HG02678 (cell line): Measurements from ENCODE around the gene FRAS1.
"Not testable (repeated sequence)": the region's sequence is repeated elsewhere in the genome, so short reads cannot be mapped to it uniquely, and the experiment has no call there.

Experiments used
- ATAC-seq: cut with Tn5 transposase; IDR thresholded peaks from one replicate; pipeline ENCODE4 v1.9.1; 2021; ENCODE audit warnings: mild to moderate bottlenecking, moderate library complexity; ENCODE audit not compliant: unreplicated experiment

Gene FRAS1

GRCh38 chr4:78165758-78166157 lies 108.6 kb downstream of the FRAS1 start:
- ATAC-seq = no peak

GRCh38 chr4:78166622-78167021 lies 109.5 kb downstream of the FRAS1 start:
- no peak for ATAC-seq

- no peak for ATAC-seq
Observed at GRCh38 chr4:78167510-78167909, 110.4 kb downstream of the FRAS1 start.

GRCh38 chr4:78168029-78168428 lies 110.9 kb downstream of the FRAS1 start:
- ATAC-seq = no peak

- ATAC-seq = no peak
Observed at GRCh38 chr4:78169728-78170127, 112.6 kb downstream of the FRAS1 start.

- ATAC-seq = no peak
Observed at GRCh38 chr4:78171482-78171881, 114.4 kb downstream of the FRAS1 start.

- ATAC-seq = no peak
Observed at GRCh38 chr4:78174891-78175290, 117.8 kb downstream of the FRAS1 start.

GRCh38 chr4:78179196-78179595 lies 122.1 kb downstream of the FRAS1 start:
- no peak for ATAC-seq

GRCh38 chr4:78181681-78182234 lies 124.6 kb downstream of the FRAS1 start:
- not testable (repeated sequence) for ATAC-seq

GRCh38 chr4:78184584-78184983 lies 127.5 kb downstream of the FRAS1 start:
- no peak for ATAC-seq

- no peak for ATAC-seq
Observed at GRCh38 chr4:78185117-78185516, 128.0 kb downstream of the FRAS1 start.

GRCh38 chr4:78186597-78187543 lies 129.7 kb downstream of the FRAS1 start:
- ATAC-seq = no peak

GRCh38 chr4:78190068-78190467 lies 132.9 kb downstream of the FRAS1 start:
- no peak for ATAC-seq

GRCh38 chr4:78190595-78190994 lies 133.5 kb downstream of the FRAS1 start:
- ATAC-seq = no peak

- ATAC-seq = no peak
Observed at GRCh38 chr4:78197947-78198346, 140.8 kb downstream of the FRAS1 start.

- ATAC-seq = no peak
Observed at GRCh38 chr4:78199984-78200383, 142.9 kb downstream of the FRAS1 start.

- ATAC-seq = no peak
Observed at GRCh38 chr4:78200949-78201348, 143.8 kb downstream of the FRAS1 start.

- ATAC-seq = no peak
Observed at GRCh38 chr4:78204176-78204575, 147.1 kb downstream of the FRAS1 start.

GRCh38 chr4:78205591-78205990 lies 148.5 kb downstream of the FRAS1 start:
- no peak for ATAC-seq

- ATAC-seq = no peak
Observed at GRCh38 chr4:78207541-78207940, 150.4 kb downstream of the FRAS1 start.

GRCh38 chr4:78207951-78208350 lies 150.8 kb downstream of the FRAS1 start:
- ATAC-seq = no peak

- ATAC-seq = not testable (repeated sequence)
Observed at GRCh38 chr4:78208896-78209295, 151.8 kb downstream of the FRAS1 start.
